OCI-LY3 (cell line): ENCODE measurements around the gene QRICH2.
"Not testable (repeated sequence)": the region's sequence is repeated elsewhere in the genome, so short reads cannot be mapped to it uniquely, and the experiment has no call there.

ENCODE experiments used
- CTCF ChIP-seq: fragments of 200-600, 300-600 bp; sonication (generic); IDR thresholded peaks from 2 replicates; pipeline ENCODE4 v1.5.1; 2014; ENCODE audit warnings: antibody characterized with exemption, low read length, low read depth
- EZH2phosphoT487 ChIP-seq: fragments of 200-600 bp; shearing (Covaris generic); IDR thresholded peaks from 2 replicates; pipeline ENCODE4 v1.6.1; 2018; ENCODE audit warnings: antibody characterized with exemption, mixed run types, low read depth

GRCh38 chr17:76225373-76226086 is 82.5 kb downstream of the QRICH2 start:
- TF ChIP-seq CTCF, EZH2phosphoT487: not testable (repeated sequence)
